CD4-positive, alpha-beta T cell treated with Interleukin-15 for 1 hour (primary cell): ENCODE data around the gene RNASET2.
"Not testable (repeated sequence)": the region's sequence is repeated elsewhere in the genome, so short reads cannot be mapped to it uniquely, and the experiment has no call there.

ENCODE experiments used
- DNase-seq: peaks from one replicate; pipeline ENCODE4 v3.0.0-alpha.2; 2020

The RNASET2 gene

GRCh38 chr6:166925141-166925996 is 31.0 kb downstream of the RNASET2 start:
- no peak for DNase-seq

DNA sequence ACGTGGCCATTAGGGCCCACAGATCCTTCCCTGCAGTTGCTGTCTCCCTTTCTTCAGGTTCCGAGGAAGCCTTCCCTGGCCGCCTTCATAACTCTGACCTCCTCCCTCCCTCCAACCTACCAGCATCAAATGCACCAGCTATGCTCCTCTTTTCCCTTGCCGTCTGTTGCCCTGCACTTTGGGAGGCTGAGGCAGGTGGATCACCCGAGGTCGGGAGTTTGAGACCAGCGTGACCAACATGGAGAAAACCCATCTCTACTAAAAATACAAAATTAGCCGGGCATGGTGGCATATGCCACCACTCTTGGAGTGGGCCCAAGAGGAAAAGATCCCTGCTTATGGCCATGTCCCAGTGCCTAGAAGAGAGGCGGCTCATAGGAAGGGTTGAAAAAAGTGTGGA is 31.8 kb downstream of the RNASET2 start:
- no peak for DNase-seq

DNA sequence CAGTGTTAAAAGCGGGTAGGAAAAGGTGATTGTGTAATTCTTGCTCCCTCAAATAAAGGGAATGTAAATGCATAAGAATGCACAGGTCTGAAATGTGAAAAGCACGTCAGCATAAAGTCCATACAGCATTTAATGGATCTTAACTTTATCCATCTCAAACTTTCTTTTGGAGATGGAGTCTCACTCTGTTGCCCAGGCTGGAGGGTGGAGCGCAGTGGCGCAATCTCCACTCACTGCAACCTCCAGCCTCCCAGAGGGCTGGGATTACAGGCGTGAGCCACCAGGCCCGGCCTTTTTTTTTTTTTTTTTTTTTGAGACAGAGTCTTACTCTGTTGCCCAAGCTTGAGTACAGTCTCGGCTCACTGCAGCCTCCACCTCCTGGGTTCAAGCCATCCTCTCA is 33.4 kb downstream of the RNASET2 start:
- DNase-seq, result no peak

- DNase-seq, result no peak
Observed at GRCh38 chr6:166921570-166921969, 34.8 kb downstream of the RNASET2 start.

GRCh38 chr6:166916824-166917223 is 39.5 kb downstream of the RNASET2 start:
- no peak for DNase-seq

- not testable (repeated sequence) for DNase-seq
Observed at GRCh38 chr6:166915484-166915883, 40.9 kb downstream of the RNASET2 start.

DNA sequence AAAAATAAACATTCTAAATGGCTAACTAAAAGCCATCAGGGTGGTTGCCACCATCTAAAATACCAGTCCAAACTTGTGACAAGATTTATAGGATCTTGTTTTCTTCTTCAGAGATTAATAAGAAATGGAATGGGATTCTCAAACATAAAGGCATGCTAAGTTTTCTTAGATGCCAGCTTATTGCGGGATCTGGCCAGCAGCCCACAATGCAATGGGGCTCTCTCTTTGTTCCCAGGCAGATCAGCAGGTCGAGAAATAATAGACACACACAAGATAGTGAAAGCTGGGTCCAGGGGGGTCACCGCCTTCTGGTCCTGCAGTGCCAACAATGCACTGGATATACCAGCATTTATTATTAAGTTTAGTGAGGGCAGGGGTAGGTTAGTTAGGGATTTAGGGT is 41.4 kb downstream of the RNASET2 start:
- DNase-seq, result not testable (repeated sequence)

GRCh38 chr6:166911248-166911677 is 45.1 kb downstream of the RNASET2 start:
- DNase-seq, result no peak

DNA sequence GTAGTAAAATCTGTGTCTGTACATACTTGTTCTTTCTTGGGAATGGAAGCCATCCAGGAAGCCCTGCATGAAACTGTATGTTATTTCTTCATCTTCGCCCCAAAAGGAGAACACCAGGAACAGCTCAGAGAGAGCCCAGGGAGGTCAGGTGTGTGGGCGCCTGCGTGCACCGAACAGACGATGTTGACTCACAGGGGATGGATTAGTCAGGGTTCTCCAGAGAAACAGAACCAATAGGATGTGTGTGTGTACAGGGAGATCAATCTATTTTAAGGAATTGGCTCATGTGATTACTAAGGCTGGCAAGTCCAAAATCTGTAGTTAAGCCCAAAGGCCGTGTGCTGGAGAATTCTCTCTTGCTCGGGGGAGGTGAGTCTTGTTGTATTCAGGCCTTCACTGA is 45.7 kb downstream of the RNASET2 start:
- DNase-seq, result no peak

GRCh38 chr6:166908811-166909210 is 47.5 kb downstream of the RNASET2 start:
- DNase-seq, result no peak

- DNase-seq, result no peak
Observed at GRCh38 chr6:166907871-166908806, 48.2 kb downstream of the RNASET2 start.

GRCh38 chr6:166907373-166907841 is 48.9 kb downstream of the RNASET2 start:
- no peak for DNase-seq

- no peak for DNase-seq
Observed at GRCh38 chr6:166906376-166907044, 49.8 kb downstream of the RNASET2 start.

DNA sequence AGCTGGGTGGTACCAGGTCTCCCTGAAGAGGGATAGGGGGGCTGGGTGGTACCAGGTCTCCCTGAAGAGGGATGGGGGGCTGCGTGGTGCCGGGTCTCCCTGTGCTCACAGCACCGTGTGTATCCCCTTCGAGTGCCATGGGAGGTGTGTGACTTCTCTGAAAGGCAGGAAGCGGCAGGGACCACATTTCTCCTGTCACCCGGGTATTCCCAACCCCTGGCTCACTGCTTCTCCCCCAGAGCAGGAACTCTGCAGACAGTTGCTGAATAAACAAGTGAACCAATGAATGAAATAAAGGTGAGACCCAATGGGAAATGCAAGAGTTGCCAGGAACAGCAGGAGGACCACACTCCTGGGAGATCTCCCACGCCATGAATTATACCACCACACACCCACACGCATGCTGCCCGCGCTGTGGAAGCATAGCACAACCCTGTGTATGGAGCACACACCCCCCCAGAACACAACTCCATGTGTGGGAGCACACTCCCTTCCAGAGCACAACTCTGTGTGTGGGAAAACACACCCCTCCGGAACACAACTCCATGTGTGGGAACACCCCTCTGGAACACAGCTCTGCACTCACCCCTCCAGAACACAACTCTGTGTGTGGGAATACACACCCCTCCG is 50.7 kb downstream of the RNASET2 start:
- no peak for DNase-seq

GRCh38 chr6:166905013-166905412 is 51.3 kb downstream of the RNASET2 start:
- DNase-seq, result no peak

DNA sequence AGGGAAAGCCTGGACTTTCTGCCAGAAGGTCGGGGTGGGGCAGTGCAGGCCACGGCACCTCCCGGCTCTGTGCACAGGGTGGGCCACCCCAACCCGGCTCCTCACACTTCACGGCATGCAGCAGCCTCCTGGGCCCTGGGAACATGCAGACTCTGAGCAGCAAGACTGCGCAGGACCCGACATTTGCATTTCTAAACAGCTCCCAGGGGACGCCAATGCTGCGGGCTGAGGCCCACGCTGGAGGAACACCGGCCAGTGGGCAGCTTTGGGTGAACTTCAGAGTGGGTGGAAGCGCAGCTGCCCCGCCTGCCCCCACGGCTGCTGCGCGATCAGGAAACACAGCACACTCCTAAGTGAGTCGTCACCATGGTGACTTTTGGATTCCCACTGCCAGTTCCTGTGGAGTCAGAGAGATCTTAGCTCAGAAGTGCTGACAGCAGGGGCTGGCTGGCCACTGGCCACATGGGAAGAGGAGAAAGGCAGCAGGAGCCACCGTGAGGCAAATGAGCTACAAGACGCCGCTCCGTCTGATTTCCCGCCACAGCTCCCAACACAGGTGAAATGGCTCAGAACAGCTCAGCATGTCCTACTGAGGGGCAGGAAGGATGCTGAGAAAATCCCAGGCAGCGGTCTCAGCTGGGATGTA is 52.1 kb downstream of the RNASET2 start:
- no peak for DNase-seq

GRCh38 chr6:166903500-166903899 is 52.9 kb downstream of the RNASET2 start:
- DNase-seq, result no peak

DNA sequence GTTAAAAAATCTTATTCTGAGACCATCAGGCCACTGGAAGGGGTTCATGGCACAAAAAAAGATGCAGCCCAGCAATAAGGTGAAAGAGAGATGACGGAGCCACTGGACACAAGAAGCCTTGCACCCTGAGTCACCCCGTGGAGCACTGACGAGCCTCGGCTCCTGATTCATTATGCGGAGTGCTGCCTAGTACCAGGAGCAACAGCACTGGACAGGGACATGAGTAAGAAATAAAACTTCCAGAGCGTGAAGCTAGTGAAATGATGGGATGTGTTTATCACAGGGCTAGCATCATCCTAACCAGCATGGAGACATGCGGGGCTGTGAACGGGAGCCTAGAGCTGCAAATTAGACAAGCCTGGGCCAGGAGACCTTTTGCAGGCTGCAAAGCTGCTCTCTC is 53.3 kb downstream of the RNASET2 start:
- DNase-seq, result no peak

GRCh38 chr6:166902211-166902755 is 54.1 kb downstream of the RNASET2 start:
- no peak for DNase-seq

DNA sequence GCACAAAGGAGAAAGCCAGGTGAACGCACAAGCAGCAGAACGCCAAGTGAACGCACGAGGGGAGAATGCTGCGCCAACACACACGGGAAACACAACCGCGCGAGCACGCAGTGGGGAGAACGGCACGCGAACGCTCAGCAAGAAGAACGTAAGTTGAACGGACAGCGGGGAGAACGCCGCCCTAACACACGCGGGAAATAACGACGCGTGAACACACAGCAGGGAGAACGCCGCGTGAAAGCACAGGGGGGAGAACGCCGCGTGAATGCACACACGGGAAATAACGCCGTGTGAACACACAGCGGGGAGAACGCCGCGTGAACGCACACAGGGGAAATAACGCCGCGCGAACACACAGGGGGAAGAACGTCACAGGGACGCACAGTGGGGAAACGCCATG is 54.7 kb downstream of the RNASET2 start:
- no peak for DNase-seq

- no peak for DNase-seq
Observed at GRCh38 chr6:166900956-166901607, 55.3 kb downstream of the RNASET2 start.
